Measurements from ENCODE around the gene TMEM208. TPM values are rescaled to one million over a fixed set of nuclear protein-coding genes. Genes with fewer than 3 reads are reported as not detected.

The TMEM208 gene
- total and polyA plus RNA-seq, 2 of the 8 experiments (the other 6 are each of a cell fraction or from before 2014, with no cell fraction given) = 37.7 to 100.0 TPM

- no peak overlapping the region for H2BK20ac ChIP-seq (ENCODE audit: low read length)
- no peak overlapping the region for H2BK120ac ChIP-seq (replicated peaks; ENCODE audit: low read depth, low read length)
- 23% methylated on average over 7 of the region's 8 CpGs; no CpG with 5 or more reads in 1 of the 2 experiments for WGBS, 2 experiments (ENCODE audit: extremely low coverage in 1 of 2, insufficient coverage in 1 of 2, insufficient read length in 1 of 2, insufficient replicate concordance in 2 of 2, low coverage in 1 of 2, low lambda C conversion rate in 2 of 2, missing lambda C conversion rate in 1 of 2)
- no peak overlapping the region for H2AK5ac ChIP-seq (ENCODE audit: low read depth, low read length)
- peak overlapping the region; percentile 47 for H3K4ac ChIP-seq (replicated peaks; ENCODE audit: insufficient read length, low read depth, low read length)
- H3K4me1 ChIP-seq (replicated peaks in 1 of 4; ENCODE audit: control insufficient read depth in 3 of 4, insufficient read depth in 4 of 4, low read length in 3 of 4) = peaks cover 16 to 37% (median 17%) of the 10 kb centered on the region in 4 experiments
- peaks cover 12% of the 10 kb centered on the region; the same call in 1 of the 2 replicates for H3K23me2 ChIP-seq (ENCODE audit: low read depth, low read length)
- H2BK5ac ChIP-seq (ENCODE audit: low read depth, low read length) = peak overlapping the region; percentile 96
- H4K20me1 ChIP-seq (replicated peaks in 1 of 2; ENCODE audit: control insufficient read depth in 1 of 2, insufficient read depth in 2 of 2, low read length in 2 of 2) = no peaks in the 10 kb centered on the region
- H3K79me2 ChIP-seq (ENCODE audit: control insufficient read depth in 1 of 2, insufficient read depth in 2 of 2, low read length in 2 of 2) = peaks cover 0 to 21% of the 10 kb centered on the region in 2 experiments; a peak in 2 of 4 replicates
- H2BK15ac ChIP-seq (ENCODE audit: low read length) = no peak overlapping the region
- FAIRE-seq (no peak), DNase-seq (ENCODE audit: low read depth in 1 of 2, low spot score in 2 of 2) (no peak)
- peak overlapping the region; percentile 92 to 95 for H3K4me2 ChIP-seq (ENCODE audit: insufficient read depth in 1 of 2, low read depth in 2 of 2, low read length in 2 of 2)
- peak overlapping the region; percentile 82 for H4K5ac ChIP-seq (ENCODE audit: insufficient read length, low read depth, low read length)
- ChIA-PET CTCF (ENCODE audit: partially characterized antibody) (interaction anchor here (0.6 to 2.0 kb wide), 19 partner anchors 10 to 181 kb away, joined by 3 to 12 read pairs (median 4); partner anchors contain the start of genes B3GNT9, ELMO3 and TMEM208), POLR2A (ENCODE audit: partially characterized antibody) (interaction anchor here (0.7 to 6.8 kb wide), 13 partner anchors 11 to 180 kb away, joined by 3 to 111 read pairs (median 4); partner anchors contain the start of genes ELMO3, EXOC3L1 and TMEM208)
- no peaks in the 10 kb centered on the region for H3K9me3 ChIP-seq (ENCODE audit: insufficient read depth in 2 of 2, low read depth in 1 of 2, low read length in 1 of 2)
- H3K36me3 ChIP-seq (ENCODE audit: control insufficient read depth in 2 of 4, insufficient read depth in 4 of 4, low read length in 3 of 4) = no peaks in the 10 kb centered on the region
- H3K27me3 ChIP-seq (replicated peaks in 1 of 4; ENCODE audit: control insufficient read depth in 3 of 4, extremely low read depth in 1 of 4, insufficient read depth in 3 of 4, low read length in 3 of 4) = peaks cover 0 to 21% (median 13%) of the 10 kb centered on the region in 4 experiments; a peak in 5 of 7 replicates
- H3K27ac ChIP-seq (ENCODE audit: low read depth, low read length) = peak overlapping the region; percentile 85
- H3K9ac ChIP-seq (replicated peaks in 1 of 4; ENCODE audit: extremely low read depth in 1 of 4, low read depth in 3 of 4, low read length in 3 of 4) = peak overlapping the region in 3 of 4 experiments; percentile 52 to 56 (median 55); a peak in 5 of 7 replicates
- no peak overlapping the region for H3K14ac ChIP-seq (ENCODE audit: insufficient read length)
- H4K91ac ChIP-seq (replicated peaks; ENCODE audit: insufficient read length, low read length) = peak overlapping the region; percentile 85
- peak overlapping the region; percentile 67 to 87 (median 70) for H3K4me3 ChIP-seq (ENCODE audit: extremely low read depth in 1 of 4, insufficient read depth in 2 of 4, low read depth in 3 of 4, low read length in 4 of 4)
- H3K56ac ChIP-seq (replicated peaks; ENCODE audit: insufficient read length, low read depth, low read length) = no peak overlapping the region
- no peak overlapping the region for H2AFZ ChIP-seq (ENCODE audit: low read length)
- no peak overlapping the region; the same call in 1 of the 2 replicates for H2BK12ac ChIP-seq (ENCODE audit: low read depth, low read length)
- peak overlapping the region; percentile 89 for H3K18ac ChIP-seq (ENCODE audit: extremely low read depth, low read length)
- H3K23ac ChIP-seq (ENCODE audit: insufficient read length) = no peak overlapping the region
- peaks cover 16% of the 10 kb centered on the region for H3K79me1 ChIP-seq (ENCODE audit: low read depth, low read length)
- TF ChIP-seq USF2 (IDR thresholded peaks at IDR 0.05; ENCODE audit: low read length) (peak; percentile 72), TAF1 (IDR thresholded peaks at IDR 0.05; ENCODE audit: low read depth, low read length) (peak; percentile 30; the same call in 1 of the 2 replicates), MAFK (IDR thresholded peaks at IDR 0.05; ENCODE audit: low read depth, low read length) (no peak), ATF3 (IDR thresholded peaks at IDR 0.05; ENCODE audit: insufficient read depth, low read depth, low read length) (peak; percentile 52; the same call in 1 of the 2 replicates), POU5F1 (IDR thresholded peaks at IDR 0.05; ENCODE audit: low read depth, low read length) (no peak)
- peak overlapping the region; percentile 75 for H4K8ac ChIP-seq (ENCODE audit: extremely low read depth, insufficient read depth, low read length)
Observed at GRCh38 chr16:67245674-67246080, 18.7 kb downstream of the TMEM208 start.
